Smooth muscle cell of the brain vasculature (primary cell): ENCODE data around the gene PRSS37.

Experiments
- DNase-seq: peaks from one replicate; pipeline ENCODE4 v3.0.0-alpha.2; 2012; ENCODE audit warnings: low read depth, low spot score

The PRSS37 gene

GRCh38 chr7:141788296-141788695 lies 53.0 kb downstream of the PRSS37 start:
- DNase-seq: no peak
